Ovary (tissue), 9 donors: ENCODE measurements around the gene CNGA3. TPM values are rescaled to one million over a fixed set of nuclear protein-coding genes. Genes with fewer than 3 reads are reported as not detected.
"Not testable (repeated sequence)": the region's sequence is repeated elsewhere in the genome, so short reads cannot be mapped to it uniquely, and the experiment has no call there.

Experiments
- DNase-seq, 5 donors: peaks; one replicate each; pipeline ENCODE4 v3.0.0-alpha.2; 2019 to 2020
- H3K27ac ChIP-seq, 2 donors: fragments of 200-600 bp; one replicate each; pipeline versions ENCODE4 v1.5.1 to v1.8.0; 2019 to 2022
- H3K27me3 ChIP-seq: fragments of 200-600 bp; one replicate; pipeline ENCODE4 v1.8.0; 2022
- H3K36me3 ChIP-seq: fragments of 200-600 bp; sonication (generic); one replicate; pipeline ENCODE4 v1.5.1; 2019
- H3K4me1 ChIP-seq: one replicate; pipeline ENCODE4 v1.8.1; 2013; ENCODE audit warnings: mild to moderate bottlenecking, moderate library complexity; ENCODE audit not compliant: insufficient read depth
- H3K4me3 ChIP-seq: fragments of 200-600 bp; sonication (generic); one replicate; pipeline ENCODE4 v1.5.1; 2017
- H3K9me3 ChIP-seq, 2 donors: fragments of 200-600 bp in 1 of 2; sonication (generic) in 1 of 2; one replicate each; pipeline versions ENCODE4 v1.5.1 to v1.8.1; 2013 to 2019; ENCODE audit warnings: mild to moderate bottlenecking in 1 of 2, moderate library complexity in 1 of 2
- EP300 ChIP-seq: sonication (generic); formaldehyde crosslinking; IDR thresholded peaks from one replicate; pipeline ENCODE4 v1.6.1; 2017; ENCODE audit warnings: antibody characterized with exemption
- POLR2A ChIP-seq: fragments of 450-650 bp; IDR thresholded peaks from one replicate; pipeline ENCODE4 v1.6.1; 2017; ENCODE audit warnings: antibody characterized with exemption, mild to moderate bottlenecking, moderate library complexity
- WGBS, 3 donors: extraction: QIAGEN DNeasy Blood & Tissue Kit in 1 of 3; methylation state at CpG; one replicate each; pipeline versions ENCODE4 v1.1.5 to v1.1.7; 2013 to 2017; 5-methylcytosine and 5-hydroxymethylcytosine counted together
- intact Hi-C, 4 donors: fragments of 100-400 bp; cut with DNase I; formaldehyde crosslinking; loops; one replicate each; pipeline versions ENCODE4 v1.11.0 to v1.15.1; 2022 to 2023
- polyA plus RNA-seq, 2 donors: library from polyadenylated mRNA; stranded (reverse); fragments of 200-250 nt in 1 of 2; fragments of 350-450 nt in 1 of 2; fragmentation: Illumina TruSeq in 1 of 2; extraction: RNeasy Lipid Tissue Mini Kit (QIAGEN cat#74804) in 1 of 2; gene quantifications; one replicate each; pipeline ENCODE4 v1.2.3, GENCODE V29; 2013 to 2014
- total RNA-seq, 7 donors: library from RNA; depleted of rRNA in 2 of 7; stranded (reverse); fragments of >200 nt in 2 of 7; fragmentation: NEBNext Ultra II Directional in 3 of 7; extraction: Animal tissue kit (Norgen Biotek cat#: 25700) in 3 of 7; gene quantifications; one replicate each; pipeline versions ENCODE4 v1.1.0 to v1.2.4, GENCODE V29; 2016 to 2023
- TF ChIP-seq, protein P1 (sequence below), 3 donors: fragments of 450-650 bp in 2 of 3; fragments of 200-600 bp in 1 of 3; IDR thresholded peaks; one replicate each; pipeline versions ENCODE4 v1.5.1 to v1.8.0; 2016 to 2022; ENCODE audit warnings: antibody characterized with exemption in 3 of 3, mild to moderate bottlenecking in 1 of 3
- donor health status: DM: no; HTN: no; CAD: no; lungs with moderate emphysema.
- donor health status: DM: no; HTN: no; CAD: no.
- donor health status: Bipolar disorder and iron deficiency.
- donor health status: DM: yes; HTN: yes; CAD: no.
- donor health status: DM: no; HTN: no; CAD: no.
- donor health status: DM: yes; HTN: yes; CAD: no.

The CNGA3 gene
- total and polyA plus RNA-seq, 9 donors = 0.05 to 0.34 (median 0.10) TPM; not detected in 6

DNA sequence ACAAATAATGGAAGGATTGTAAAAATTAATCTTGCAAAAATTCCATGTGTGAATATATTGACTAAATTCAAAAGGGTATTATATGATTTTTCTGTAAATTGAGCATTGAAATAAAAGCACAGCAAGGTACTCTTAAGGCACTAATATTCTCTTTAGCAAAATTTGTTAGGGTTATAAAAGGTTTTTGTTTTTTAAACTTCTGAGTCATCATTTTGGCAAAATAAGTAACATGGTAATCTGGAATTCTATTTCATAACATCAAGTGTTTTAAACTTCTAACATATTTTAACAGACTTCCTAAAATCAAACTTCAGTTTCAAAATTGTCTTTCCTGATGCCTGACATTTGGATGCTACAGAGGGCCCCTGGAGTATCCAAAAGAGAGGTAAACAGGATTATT lies 85.9 kb downstream of the CNGA3 start:
- no peak overlapping the region for H3K4me3 ChIP-seq
- no peaks in the 10 kb centered on the region for H3K36me3 ChIP-seq
- H3K27ac ChIP-seq = no peak overlapping the region
- H3K27me3 ChIP-seq = no peaks in the 10 kb centered on the region
- intact Hi-C loops = no loop called here
- H3K9me3 ChIP-seq = no peaks in the 10 kb centered on the region
- no peak for DNase-seq
- no peak for TF ChIP-seq EP300
- TF ChIP-seq POLR2A = no peak
- TF ChIP-seq, protein P1, sequence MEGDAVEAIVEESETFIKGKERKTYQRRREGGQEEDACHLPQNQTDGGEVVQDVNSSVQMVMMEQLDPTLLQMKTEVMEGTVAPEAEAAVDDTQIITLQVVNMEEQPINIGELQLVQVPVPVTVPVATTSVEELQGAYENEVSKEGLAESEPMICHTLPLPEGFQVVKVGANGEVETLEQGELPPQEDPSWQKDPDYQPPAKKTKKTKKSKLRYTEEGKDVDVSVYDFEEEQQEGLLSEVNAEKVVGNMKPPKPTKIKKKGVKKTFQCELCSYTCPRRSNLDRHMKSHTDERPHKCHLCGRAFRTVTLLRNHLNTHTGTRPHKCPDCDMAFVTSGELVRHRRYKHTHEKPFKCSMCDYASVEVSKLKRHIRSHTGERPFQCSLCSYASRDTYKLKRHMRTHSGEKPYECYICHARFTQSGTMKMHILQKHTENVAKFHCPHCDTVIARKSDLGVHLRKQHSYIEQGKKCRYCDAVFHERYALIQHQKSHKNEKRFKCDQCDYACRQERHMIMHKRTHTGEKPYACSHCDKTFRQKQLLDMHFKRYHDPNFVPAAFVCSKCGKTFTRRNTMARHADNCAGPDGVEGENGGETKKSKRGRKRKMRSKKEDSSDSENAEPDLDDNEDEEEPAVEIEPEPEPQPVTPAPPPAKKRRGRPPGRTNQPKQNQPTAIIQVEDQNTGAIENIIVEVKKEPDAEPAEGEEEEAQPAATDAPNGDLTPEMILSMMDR (IDR thresholded peaks at IDR 0.05) = no peak
- no peaks in the 10 kb centered on the region for H3K4me1 ChIP-seq

DNA sequence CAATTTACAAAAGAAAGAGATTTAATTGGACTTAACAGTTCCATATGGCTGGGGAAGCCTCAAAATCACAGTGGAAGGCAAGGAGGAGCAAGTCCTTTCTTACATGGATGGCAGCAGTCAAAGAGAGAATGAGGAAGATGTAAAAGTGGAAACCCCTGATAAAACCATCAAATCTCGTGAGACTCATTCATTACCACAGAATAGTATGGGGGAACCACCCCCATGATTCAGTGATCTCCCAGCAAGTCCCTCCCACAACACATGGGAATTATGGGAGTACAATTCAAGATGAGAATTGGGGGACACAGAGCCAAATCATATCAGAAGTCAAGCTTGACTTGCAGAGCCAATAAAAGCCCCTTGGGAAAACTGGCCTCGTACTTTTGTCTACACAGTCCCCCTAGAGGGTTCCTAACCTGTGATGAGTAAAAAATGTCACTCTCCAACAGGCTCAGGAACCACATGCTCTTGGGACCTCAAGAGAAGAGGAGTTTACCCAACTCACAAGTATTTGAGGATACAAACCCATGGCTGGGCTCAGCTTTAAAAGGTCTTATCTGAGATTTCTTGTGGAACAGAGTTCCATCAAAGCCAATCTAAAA lies 87.2 kb downstream of the CNGA3 start:
- 73 to 85% (median 80%) methylated on average over 2 of the region's 2 CpGs for WGBS, 3 donors

DNA sequence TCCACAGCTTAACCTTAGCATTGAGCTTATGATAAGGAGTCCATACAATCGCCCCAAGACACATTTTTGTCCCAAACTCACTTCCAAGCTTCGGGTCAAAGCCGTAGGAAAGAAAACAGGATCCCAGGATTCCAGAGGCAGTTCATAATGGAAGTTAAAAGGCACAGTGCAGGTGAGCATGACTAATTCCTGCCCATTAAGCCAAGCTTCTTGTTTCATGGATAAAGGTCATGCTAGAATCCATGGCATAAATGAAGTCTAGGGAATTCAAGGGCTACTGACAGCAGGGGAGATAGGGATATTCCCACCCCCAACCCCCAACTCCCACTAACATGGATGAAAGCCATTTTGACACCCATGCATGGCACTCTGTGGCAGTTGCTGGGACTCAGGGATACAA lies 88.2 kb downstream of the CNGA3 start:
- Histone ChIP-seq H3K27ac (no peak overlapping the region), H3K36me3 (no peaks in the 10 kb centered on the region), H3K4me3 (no peak overlapping the region), H3K27me3 (no peaks in the 10 kb centered on the region), H3K9me3 (no peaks in the 10 kb centered on the region), H3K4me1 (no peaks in the 10 kb centered on the region)
- WGBS, 3 donors = 76 to 84% (median 82%) methylated on average over 3 of the region's 3 CpGs
- no peak for DNase-seq
- intact Hi-C loops = no loop called here
- TF ChIP-seq, protein P1 (IDR thresholded peaks at IDR 0.05) = no peak
- TF ChIP-seq POLR2A = no peak
- no peak for TF ChIP-seq EP300

More for the DNA sequence above, 87.2 kb downstream of the CNGA3 start:
- H3K4me3 ChIP-seq = no peak overlapping the region
- intact Hi-C loops = no loop called here
- H3K27ac ChIP-seq = no peak overlapping the region
- TF ChIP-seq, protein P1 (IDR thresholded peaks at IDR 0.05) = no peak
- no peak for TF ChIP-seq POLR2A
- TF ChIP-seq EP300 = no peak
- H3K9me3 ChIP-seq = no peaks in the 10 kb centered on the region
- H3K36me3 ChIP-seq = no peaks in the 10 kb centered on the region
- no peaks in the 10 kb centered on the region for H3K4me1 ChIP-seq
- no peak for DNase-seq
- no peaks in the 10 kb centered on the region for H3K27me3 ChIP-seq

DNA sequence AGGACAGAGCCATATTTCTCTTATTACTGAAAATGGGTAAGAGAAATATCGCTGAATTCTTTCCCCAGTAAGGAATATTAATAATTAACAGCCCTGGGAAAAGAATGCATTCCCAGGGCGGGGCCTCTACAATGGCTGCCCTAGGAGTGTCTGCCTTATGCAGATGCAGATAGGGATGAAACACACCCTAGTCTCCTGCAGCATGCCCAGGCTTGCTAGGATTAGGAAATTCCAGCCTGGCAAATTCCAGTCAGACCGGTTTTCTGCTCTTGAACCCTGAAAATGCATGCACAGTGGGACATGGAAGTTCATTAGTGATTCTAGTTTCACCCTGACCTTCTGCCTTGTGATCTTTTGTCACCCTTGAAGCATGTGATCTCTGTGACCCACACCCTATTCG lies 89.4 kb downstream of the CNGA3 start:
- H3K4me3 ChIP-seq, DNase-seq, H3K9me3 ChIP-seq, intact Hi-C loops, H3K27me3 ChIP-seq, H3K4me1 ChIP-seq, H3K36me3 ChIP-seq, H3K27ac ChIP-seq: not testable (repeated sequence)
- WGBS, 3 donors = 87 to 95% (median 90%) methylated on average over 4 of the region's 4 CpGs

DNA sequence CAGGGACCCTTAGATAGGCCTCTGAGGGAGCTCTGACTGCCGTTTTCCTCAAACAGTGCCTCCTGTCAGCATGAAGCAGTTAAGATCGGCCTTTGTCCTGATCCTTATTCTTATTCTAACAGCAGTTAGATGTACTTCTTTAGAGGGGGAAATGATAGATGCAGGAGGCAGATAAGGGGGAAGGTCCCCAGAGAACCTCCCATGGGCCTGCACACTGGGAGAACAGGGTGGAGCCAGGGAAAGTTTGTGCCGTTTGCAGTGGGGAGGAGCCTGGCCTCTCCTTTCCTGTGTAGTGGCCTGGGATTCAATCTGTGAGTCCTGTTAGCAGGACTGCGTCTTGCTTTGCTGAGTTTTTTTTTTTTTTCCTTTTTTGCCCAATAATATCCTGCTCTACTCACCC lies 90.5 kb downstream of the CNGA3 start:
- Histone ChIP-seq H3K27ac (no peak overlapping the region), H3K36me3 (no peaks in the 10 kb centered on the region), H3K9me3 (no peaks in the 10 kb centered on the region), H3K4me3 (no peak overlapping the region), H3K4me1 (no peaks in the 10 kb centered on the region), H3K27me3 (no peaks in the 10 kb centered on the region)
- 58 to 67% (median 59%) methylated on average over 4 of the region's 4 CpGs for WGBS, 3 donors
- intact Hi-C loops = no loop called here
- TF ChIP-seq, protein P1 (IDR thresholded peaks at IDR 0.05) = no peak
- TF ChIP-seq POLR2A = no peak
- TF ChIP-seq EP300 = no peak
- no peak for DNase-seq
